B cell (primary cell): ENCODE results near the gene TACC3. TPM values are rescaled to one million over a fixed set of nuclear protein-coding genes. Genes with fewer than 3 reads are reported as not detected.

Experiments used
- ATAC-seq: fragments of 200-7000 bp; cut with Tn5 transposase; one replicate; pipeline ENCODE4 v1.10.0; 2021; ENCODE audit warnings: low read depth, mild to moderate bottlenecking, moderate number of reproducible peaks, moderate library complexity
- CTCF ChIA-PET: fragments of 350-600 bp; sonication (Branson Sonifier 250); formaldehyde crosslinking; loops from one replicate; lab custom pipeline; 2021; ENCODE audit warnings: antibody characterized with exemption, inconsistent platforms; lab: Charles Lee
- POLR2A ChIA-PET: fragments of 350-600 bp; sonication (Branson Sonifier 250); formaldehyde crosslinking; loops from one replicate; lab custom pipeline; 2021; ENCODE audit warnings: antibody characterized with exemption; lab: Charles Lee
- DNase-seq: peaks from one replicate; pipeline ENCODE4 v3.0.0; 2013
- H2AFZ ChIP-seq: 2 replicates; pipeline ENCODE4 v1.6.1; 2012; ENCODE audit warnings: mild to moderate bottlenecking, low read depth, low read length; ENCODE audit not compliant: insufficient read depth, poor library complexity, severe bottlenecking
- H3K27ac ChIP-seq, 2 donors: 1 replicate in 1 of 2; 2 replicates in 1 of 2; pipeline ENCODE4 v1.5.1; 2012 to 2013; ENCODE audit warnings: low read length in 2 of 2, mild to moderate bottlenecking in 2 of 2, moderate library complexity in 1 of 2
- H3K27me3 ChIP-seq, 4 experiments: fragments of 200-600 bp in 1 of 4; sonication (generic) in 1 of 4; replicated peaks in 1 of 4; 1 replicate in 2 of 4; 2 replicates in 2 of 4; pipeline versions ENCODE4 v1.6.1 to v1.7.0; 2013 to 2016; ENCODE audit warnings: low read length in 3 of 4, mild to moderate bottlenecking in 2 of 4, mixed read lengths in 1 of 4, moderate library complexity in 1 of 4; ENCODE audit not compliant: insufficient read depth in 4 of 4, control insufficient read depth in 3 of 4; ENCODE audit errors: control extremely low read depth in 1 of 4
- H3K36me3 ChIP-seq, 2 experiments: replicated peaks in 1 of 2; 1 replicate in 1 of 2; 2 replicates in 1 of 2; pipeline versions ENCODE4 v1.6.1 to v1.7.1; 2013; ENCODE audit warnings: low read length in 1 of 2; ENCODE audit not compliant: insufficient read depth in 2 of 2, control insufficient read depth in 1 of 2; ENCODE audit errors: control extremely low read depth in 1 of 2, extremely low read depth in 1 of 2
- H3K4me1 ChIP-seq, 2 donors: fragments of 200-600 bp in 1 of 2; sonication (generic) in 1 of 2; 1 replicate in 1 of 2; 2 replicates in 1 of 2; pipeline versions ENCODE4 v1.5.1 to v1.6.1; 2013 to 2017; ENCODE audit warnings: low read length in 2 of 2; ENCODE audit not compliant: control insufficient read depth in 2 of 2, insufficient read depth in 2 of 2
- H3K4me2 ChIP-seq: replicated peaks from 2 replicates; pipeline ENCODE3; 2012; ENCODE audit warnings: mild to moderate bottlenecking, low read depth, low read length; ENCODE audit not compliant: poor library complexity, severe bottlenecking
- H3K4me3 ChIP-seq, 5 experiments: fragments of 200-600 bp in 1 of 5; sonication (generic) in 1 of 5; 1 replicate in 3 of 5; 2 replicates in 2 of 5; pipeline versions ENCODE4 v1.5.1 to v1.7.0; 2011 to 2016; ENCODE audit warnings: low read length in 4 of 5, mild to moderate bottlenecking in 4 of 5, low read depth in 2 of 5, control low read depth in 1 of 5, moderate library complexity in 1 of 5; ENCODE audit not compliant: insufficient read depth in 1 of 5; ENCODE audit errors: control extremely low read depth in 1 of 5, extremely low read depth in 1 of 5
- H3K79me2 ChIP-seq: fragments of 200-600 bp; sonication (generic); one replicate; pipeline ENCODE4 v1.6.0; 2016; ENCODE audit warnings: low read length; ENCODE audit not compliant: control insufficient read depth, insufficient read depth
- H3K9ac ChIP-seq: fragments of 200-600 bp; sonication (generic); 2 replicates; pipeline ENCODE4 v1.6.1; 2017; ENCODE audit warnings: mild to moderate bottlenecking, low read length, moderate library complexity
- H3K9me3 ChIP-seq, 3 donors: one replicate each; pipeline versions ENCODE4 v1.6.1 to v1.7.1; 2013; ENCODE audit warnings: low read length in 2 of 3; ENCODE audit not compliant: control insufficient read depth in 2 of 3, insufficient read depth in 1 of 3; ENCODE audit errors: control extremely low read depth in 1 of 3
- H4K20me1 ChIP-seq: 2 replicates; pipeline ENCODE4 v1.6.0; 2012; ENCODE audit warnings: mild to moderate bottlenecking, low read length; ENCODE audit not compliant: insufficient read depth, control insufficient read depth, poor library complexity, severe bottlenecking
- H3K27ac Mint-ChIP-seq: one replicate; pipeline ENCODE4 v1.8.0; 2021; ENCODE audit warnings: mixed read lengths
- H3K27me3 Mint-ChIP-seq: one replicate; pipeline ENCODE4 v1.8.0; 2021; ENCODE audit warnings: mixed read lengths
- H3K4me1 Mint-ChIP-seq: one replicate; pipeline ENCODE4 v1.8.0; 2021; ENCODE audit warnings: mixed read lengths
- H3K4me3 Mint-ChIP-seq: one replicate; pipeline ENCODE4 v1.8.0; 2021; ENCODE audit warnings: mixed read lengths
- H3K9me3 Mint-ChIP-seq: one replicate; pipeline ENCODE4 v1.8.0; 2022; ENCODE audit warnings: mixed read lengths; ENCODE audit not compliant: insufficient read depth
- CTCF ChIP-seq: fragments of 200-600 bp; IDR thresholded peaks from one replicate; pipeline ENCODE4 v1.8.0; 2022; ENCODE audit warnings: antibody characterized with exemption, mild to moderate bottlenecking
- EZH2 ChIP-seq: IDR thresholded peaks from 2 replicates; pipeline ENCODE4 v1.6.1; 2012; ENCODE audit warnings: borderline replicate concordance, low read depth, mild to moderate bottlenecking, moderate library complexity, low read length; ENCODE audit not compliant: insufficient read depth, poor library complexity, severe bottlenecking
- WGBS: methylation state at CpG from one replicate; pipeline ENCODE4 v1.1.5; 2013; ENCODE audit warnings: missing lambda C conversion rate; ENCODE audit not compliant: insufficient coverage; 5-methylcytosine and 5-hydroxymethylcytosine counted together
- intact Hi-C: fragments of 100-400 bp; cut with micrococcal nuclease; formaldehyde crosslinking; loops from one replicate; pipeline ENCODE4 v1.10.0; 2022
- polyA plus RNA-seq: library from polyadenylated mRNA; depleted of rRNA; stranded (reverse); fragments of >200 nt; gene quantifications from 2 replicates; pipeline ENCODE4 v1.2.3, GENCODE V29; 2012
- total RNA-seq, 2 donors: library from RNA; stranded (reverse); fragments of 120-200 nt in 1 of 2; gene quantifications; 1 replicate in 1 of 2; 2 replicates in 1 of 2; pipeline versions ENCODE4 v1.2.3 to v1.2.4, GENCODE V29; 2013 to 2022

TACC3 gene
- total and polyA plus RNA-seq, 2 donors (not counting 1 experiment from before 2014, with no cell fraction given) = 29.5 to 47.9 TPM

GRCh38 chr4:1683736-1684505 is 37.4 kb upstream of the TACC3 start, which contains the start of gene FAM53A:
Gene FAM53A (minus strand): TSS chr4:1684313. CDS start chr4:1668741, 15,572 bp downstream.
- Histone ChIP-seq H3K27me3 (no peaks in the 10 kb centered on the region), H3K27ac (peak within 1 kb of the TSS in 1 of 2 donors; percentile 31), H3K4me2 (peak within 1 kb of the TSS; percentile 77), H3K9me3 (peaks cover 0 to 3% (median 0%) of the 10 kb centered on the region in 3 donors), H3K4me1 (peaks cover 10 to 16% of the 10 kb centered on the region in 2 donors), H3K36me3 (no peaks in the 10 kb centered on the region), H3K4me3 (peak within 1 kb of the TSS; percentile 45 to 78 (median 61)), H2AFZ (peak within 1 kb of the TSS; percentile 84), H3K9ac (peak within 1 kb of the TSS; percentile 56), H3K79me2 (no peaks in the 10 kb centered on the region), H4K20me1 (no peaks in the 10 kb centered on the region)
- CTCF ChIA-PET = interaction anchor here (0.6 to 2.2 kb wide), 2 partner anchors 9 to 15 kb away, joined by 6 to 13 read pairs; no protein-coding TSS in a partner anchor
- H3K27me3 Mint-ChIP-seq = no peaks in the 10 kb centered on the region
- intact Hi-C loops = loop anchor here (1.0 to 5.0 kb wide), 5 partner anchors 28 to 186 kb away; partner anchors contain the start of genes FGFR3 and SLBP
- peaks cover 10% of the 10 kb centered on the region for H3K4me1 Mint-ChIP-seq
- WGBS = under 1% methylated on average over 117 of the region's 118 CpGs
- POLR2A ChIA-PET = interaction anchor here (0.9 kb wide), 1 partner anchor 28 kb away, joined by 3 read pairs; the partner anchor contains the start of gene SLBP
- no peak for TF ChIP-seq EZH2
- TF ChIP-seq CTCF = no peak
- H3K9me3 Mint-ChIP-seq = no peaks in the 10 kb centered on the region
- DNase-seq (peak; percentile 94), ATAC-seq (peak; percentile 94)
- H3K27ac Mint-ChIP-seq = peak within 1 kb of the TSS; percentile 86
- H3K4me3 Mint-ChIP-seq = peak within 1 kb of the TSS; percentile 94
